NT2/D1 (cell line): ENCODE results near the gene BATF.

Source experiments
- DNase-seq: peaks from one replicate; pipeline ENCODE4 v3.0.0-alpha.2; 2011; ENCODE audit warnings: low read depth, low spot score
- H3K27me3 ChIP-seq: 2 replicates; pipeline ENCODE4 v1.6.0; 2011; ENCODE audit warnings: mild to moderate bottlenecking; ENCODE audit not compliant: insufficient read length, insufficient read depth
- H3K36me3 ChIP-seq: 2 replicates; pipeline ENCODE4 v1.6.1; 2011; ENCODE audit warnings: mild to moderate bottlenecking, low read length, mixed read lengths; ENCODE audit not compliant: insufficient read depth, insufficient read length
- H3K4me1 ChIP-seq: 2 replicates; pipeline ENCODE4 v1.5.1; 2011; ENCODE audit not compliant: insufficient read depth, insufficient read length
- H3K4me3 ChIP-seq: 2 replicates; pipeline ENCODE4 v1.5.1; 2011; ENCODE audit warnings: low read depth; ENCODE audit not compliant: insufficient read length
- H3K9ac ChIP-seq: 2 replicates; pipeline ENCODE4 v1.6.0; 2011; ENCODE audit warnings: low read depth; ENCODE audit not compliant: insufficient read length
- H3K9me3 ChIP-seq: 2 replicates; pipeline ENCODE4 v1.5.1; 2011; ENCODE audit warnings: mild to moderate bottlenecking, low read length; ENCODE audit not compliant: insufficient read depth
- SUZ12 ChIP-seq: IDR thresholded peaks from 2 replicates; pipeline ENCODE4 v1.6.1; 2011; ENCODE audit not compliant: insufficient read length, insufficient read depth; ENCODE audit errors: extremely low read depth
- YY1 ChIP-seq: IDR thresholded peaks from 2 replicates; pipeline ENCODE4 v1.6.1; 2011; ENCODE audit not compliant: insufficient read length, insufficient read depth
- ZNF274 ChIP-seq: IDR thresholded peaks from 2 replicates; pipeline ENCODE4 v1.6.1; 2011; ENCODE audit warnings: mild to moderate bottlenecking, low read depth, low read length

Gene BATF

GRCh38 chr14:75558440-75558839 lies 36.2 kb downstream of the BATF start:
- Histone ChIP-seq H3K36me3 (no peaks in the 10 kb centered on the region), H3K4me3 (no peak overlapping the region), H3K4me1 (no peaks in the 10 kb centered on the region), H3K27me3 (no peaks in the 10 kb centered on the region), H3K9me3 (0 out of 2 replicates have a peak, but pooled peaks cover 11% of the 10 kb centered on the region), H3K9ac (no peak overlapping the region)
- TF ChIP-seq YY1 (no peak), SUZ12 (no peak), ZNF274 (no peak)
- no peak for DNase-seq

- no peak for TF ChIP-seq YY1
- TF ChIP-seq ZNF274, result no peak
- TF ChIP-seq SUZ12, result no peak
- Histone ChIP-seq H3K4me1 (no peaks in the 10 kb centered on the region), H3K36me3 (no peaks in the 10 kb centered on the region), H3K4me3 (no peak overlapping the region), H3K9ac (no peak overlapping the region), H3K9me3 (0 out of 2 replicates have a peak, but pooled peaks cover 11% of the 10 kb centered on the region), H3K27me3 (no peaks in the 10 kb centered on the region)
- DNase-seq, result no peak
Observed at GRCh38 chr14:75559045-75559444, 36.8 kb downstream of the BATF start.

GRCh38 chr14:75559451-75560222 lies 37.4 kb downstream of the BATF start:
- H3K36me3 ChIP-seq, result no peaks in the 10 kb centered on the region
- no peak overlapping the region for H3K9ac ChIP-seq
- no peak for TF ChIP-seq YY1
- no peak for TF ChIP-seq ZNF274
- no peak for TF ChIP-seq SUZ12
- H3K4me1 ChIP-seq, result no peaks in the 10 kb centered on the region
- H3K4me3 ChIP-seq, result no peak overlapping the region
- DNase-seq, result no peak
- 0 out of 2 replicates have a peak, but pooled peaks cover 11% of the 10 kb centered on the region for H3K9me3 ChIP-seq
- H3K27me3 ChIP-seq, result no peaks in the 10 kb centered on the region

- peak; percentile 50 for DNase-seq
- H3K27me3 ChIP-seq, result no peaks in the 10 kb centered on the region
Observed at GRCh38 chr14:75561013-75561432, 38.8 kb downstream of the BATF start.

GRCh38 chr14:75562089-75562488 lies 39.8 kb downstream of the BATF start:
- TF ChIP-seq SUZ12 (no peak), ZNF274 (no peak), YY1 (no peak)
- DNase-seq, result no peak

More at GRCh38 chr14:75561013-75561432, 38.8 kb downstream of the BATF start:
- Histone ChIP-seq H3K4me3 (no peak overlapping the region), H3K36me3 (no peaks in the 10 kb centered on the region), H3K9me3 (0 out of 2 replicates have a peak, but pooled peaks cover 11% of the 10 kb centered on the region), H3K4me1 (no peaks in the 10 kb centered on the region), H3K9ac (no peak overlapping the region)
- TF ChIP-seq ZNF274, result no peak
- no peak for TF ChIP-seq YY1
- no peak for TF ChIP-seq SUZ12

GRCh38 chr14:75562489-75562888 lies 40.2 kb downstream of the BATF start:
- DNase-seq, result no peak
- no peaks in the 10 kb centered on the region for H3K27me3 ChIP-seq
- no peaks in the 10 kb centered on the region for H3K4me1 ChIP-seq
- H3K4me3 ChIP-seq, result no peak overlapping the region
- TF ChIP-seq YY1 (no peak), ZNF274 (no peak), SUZ12 (no peak)
- H3K36me3 ChIP-seq, result no peaks in the 10 kb centered on the region
- H3K9me3 ChIP-seq, result 0 out of 2 replicates have a peak, but pooled peaks cover 10% of the 10 kb centered on the region
- no peak overlapping the region for H3K9ac ChIP-seq

More at GRCh38 chr14:75562089-75562488, 39.8 kb downstream of the BATF start:
- no peaks in the 10 kb centered on the region for H3K36me3 ChIP-seq
- no peak overlapping the region for H3K4me3 ChIP-seq
- no peaks in the 10 kb centered on the region for H3K4me1 ChIP-seq
- no peak overlapping the region for H3K9ac ChIP-seq
- 0 out of 2 replicates have a peak, but pooled peaks cover 11% of the 10 kb centered on the region for H3K9me3 ChIP-seq
- no peaks in the 10 kb centered on the region for H3K27me3 ChIP-seq

GRCh38 chr14:75563931-75564330 lies 41.7 kb downstream of the BATF start:
- Histone ChIP-seq H3K4me1 (no peaks in the 10 kb centered on the region), H3K4me3 (no peak overlapping the region), H3K36me3 (no peaks in the 10 kb centered on the region), H3K9ac (no peak overlapping the region), H3K27me3 (no peaks in the 10 kb centered on the region), H3K9me3 (no peaks in the 10 kb centered on the region)
- DNase-seq, result no peak
- TF ChIP-seq YY1 (no peak), SUZ12 (no peak), ZNF274 (no peak)
